ENCODE data around the gene NCKAP5. TPM values are rescaled to one million over a fixed set of nuclear protein-coding genes. Genes with fewer than 3 reads are reported as not detected.

NCKAP5 gene
- total RNA-seq, 1 experiment from 2014 or later = 3.4 TPM

DNA sequence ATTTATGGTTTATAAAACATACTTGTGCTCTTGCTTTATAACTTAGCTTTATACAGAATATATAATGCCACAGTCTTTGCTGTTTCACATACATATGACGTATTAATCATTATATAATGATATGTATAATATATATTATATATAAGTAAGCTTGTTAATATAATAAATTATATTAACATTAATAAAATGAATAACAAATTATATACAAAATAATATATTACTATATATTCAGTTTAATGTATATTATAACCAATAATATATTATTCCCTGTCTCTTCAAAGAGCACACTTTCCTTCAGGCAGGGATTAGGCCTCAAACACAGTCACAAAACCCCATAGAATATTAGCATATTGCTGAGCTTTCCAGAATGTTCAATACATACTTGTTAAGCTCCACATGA is 427.6 kb downstream of the NCKAP5 start:
- in situ Hi-C loops (cut with HindIII; ENCODE audit: low pct_unique_long_range_greater_than_20kb, low sequenced_read_pairs) = no loop called here
- no peak for DNase-seq (ENCODE audit: low read depth)

DNA sequence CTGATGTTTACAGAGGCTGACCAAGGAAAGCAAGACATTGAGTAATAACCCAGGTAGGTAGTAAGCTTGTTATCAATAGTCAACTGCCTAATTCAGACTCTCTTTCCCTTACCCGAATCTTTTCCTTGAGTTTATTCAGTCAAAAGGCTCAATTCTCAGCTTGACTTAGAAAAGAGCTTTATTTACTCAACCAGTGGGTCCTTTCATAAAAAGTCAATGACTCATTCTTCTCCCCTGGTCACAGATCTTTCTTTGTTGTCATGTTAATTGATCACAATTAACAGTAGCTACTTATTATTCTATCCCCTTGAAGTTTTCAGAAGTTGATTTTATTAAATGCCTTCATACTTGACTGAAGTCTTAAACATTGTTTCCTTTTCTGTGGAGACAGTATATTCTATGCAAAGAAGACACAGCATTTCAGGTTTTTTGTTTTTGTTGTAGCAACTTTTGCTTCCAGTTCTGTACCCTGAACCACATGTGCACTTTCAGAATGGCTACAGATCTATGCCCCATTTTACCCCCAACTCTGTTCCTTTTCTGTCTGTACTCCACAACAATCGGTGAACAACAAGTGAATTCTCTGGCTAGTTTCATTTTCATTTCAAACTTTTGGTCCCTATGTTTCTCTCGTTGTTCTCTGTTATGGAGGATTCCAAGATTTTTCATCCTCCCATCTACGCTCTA is 428.3 kb downstream of the NCKAP5 start:
- in situ Hi-C loops (cut with HindIII; ENCODE audit: low pct_unique_long_range_greater_than_20kb, low sequenced_read_pairs) = no loop called here
- no peak for DNase-seq (ENCODE audit: low read depth)

DNA sequence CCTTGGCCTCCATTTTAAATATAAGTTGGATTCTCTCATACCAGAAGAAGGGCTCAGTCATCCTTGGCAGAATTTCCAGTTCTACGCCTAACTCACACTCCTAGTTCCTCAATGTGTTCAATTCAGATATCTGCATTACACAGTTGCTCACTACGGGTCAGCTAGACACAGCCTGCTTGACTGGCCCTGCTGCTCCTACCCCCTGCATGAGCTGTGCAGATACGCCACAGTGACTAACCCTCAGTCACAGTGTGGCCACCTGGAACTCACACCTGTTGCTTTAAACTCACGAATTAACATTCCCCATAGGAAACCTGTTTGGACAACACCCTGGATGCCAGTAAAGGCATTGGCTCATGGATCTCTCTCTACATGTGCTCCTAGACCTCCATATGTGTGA is 429.6 kb downstream of the NCKAP5 start:
- in situ Hi-C loops (cut with HindIII; ENCODE audit: low pct_unique_long_range_greater_than_20kb, low sequenced_read_pairs) = no loop called here

DNA sequence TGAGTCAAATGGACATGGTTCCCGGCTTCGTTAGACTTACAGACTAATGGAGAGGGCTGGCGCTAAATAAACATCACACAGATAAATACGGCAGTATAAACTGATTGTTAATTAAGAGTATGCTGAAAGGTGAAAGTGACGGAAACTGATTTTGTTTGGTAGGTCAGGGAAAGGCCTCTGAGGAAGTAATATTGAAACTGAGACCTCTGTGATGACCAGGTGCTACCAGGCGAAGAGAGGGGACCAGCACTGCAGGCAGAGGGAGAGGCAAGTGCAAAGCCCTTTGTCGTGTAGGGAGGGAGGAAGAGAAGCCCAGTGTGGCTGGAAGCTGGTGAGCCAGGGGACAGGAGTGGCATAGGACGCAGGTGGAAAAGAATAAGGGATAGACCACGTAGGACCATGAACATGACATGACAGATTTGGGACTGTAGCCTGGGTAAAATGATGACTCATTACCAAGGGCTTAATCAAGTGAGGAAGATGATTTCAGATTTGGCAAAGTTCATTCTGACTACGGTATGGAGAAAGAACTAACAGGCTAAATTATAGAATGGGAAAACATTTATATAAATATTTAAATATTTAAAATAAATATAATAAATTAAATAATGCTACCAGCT is 433.1 kb downstream of the NCKAP5 start:
- no peak for DNase-seq (ENCODE audit: low read depth)
- in situ Hi-C loops (cut with HindIII; ENCODE audit: low pct_unique_long_range_greater_than_20kb, low sequenced_read_pairs) = no loop called here

More for the DNA sequence above, 429.6 kb downstream of the NCKAP5 start:
- no peak for DNase-seq (ENCODE audit: low read depth)

DNA sequence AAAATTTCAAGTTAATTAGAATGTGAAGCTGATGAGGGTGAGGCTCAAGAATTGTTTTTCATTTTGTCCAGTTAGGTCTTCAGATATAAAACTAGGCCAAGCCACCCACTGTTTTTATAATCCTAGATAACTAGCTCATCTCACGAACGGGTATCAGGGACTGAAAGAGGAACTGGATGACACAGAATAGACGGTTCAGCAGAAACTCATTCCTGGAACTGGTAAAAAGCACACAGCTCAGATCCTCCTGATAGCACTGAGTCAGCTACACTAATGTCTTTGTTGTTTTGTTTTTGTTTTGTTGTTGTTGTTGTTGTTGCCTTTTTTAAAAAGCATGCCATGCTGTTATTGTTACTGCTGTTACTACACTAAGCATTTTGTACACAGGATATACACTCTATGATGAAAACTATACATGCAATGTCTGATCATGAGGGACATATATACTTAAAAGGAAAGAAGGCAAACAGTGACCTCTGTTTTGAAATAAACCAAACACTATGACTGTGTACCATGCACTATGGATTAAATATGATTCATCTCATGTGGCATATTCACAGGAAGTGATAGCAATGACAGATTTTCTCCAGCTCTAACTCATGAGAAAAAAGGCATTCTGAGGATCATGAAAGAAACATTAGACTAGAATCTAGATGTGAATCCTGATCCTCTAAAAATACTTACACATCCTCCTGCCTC is 437.6 kb downstream of the NCKAP5 start:
- no peak for DNase-seq (ENCODE audit: low read depth)

DNA sequence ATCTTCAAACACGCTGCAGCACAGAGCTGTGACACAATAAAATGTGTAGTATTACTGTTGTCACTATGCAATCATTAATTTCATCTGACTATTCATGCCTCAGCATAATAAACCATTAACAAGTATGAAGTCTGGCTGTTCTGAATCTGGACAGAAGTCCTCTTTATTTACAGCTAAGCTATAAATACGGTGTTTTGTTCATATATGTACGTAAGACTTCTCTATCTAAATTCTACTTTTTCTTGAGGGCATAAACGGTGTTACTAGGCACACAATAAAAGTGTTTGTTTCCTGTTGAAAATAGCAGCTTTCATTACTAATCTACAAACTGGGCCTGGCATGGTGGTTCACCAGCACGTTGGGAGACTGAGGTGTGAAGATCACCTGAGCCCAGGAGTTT is 443.8 kb downstream of the NCKAP5 start:
- in situ Hi-C loops (cut with HindIII; ENCODE audit: low pct_unique_long_range_greater_than_20kb, low sequenced_read_pairs) = no loop called here
- no peak for DNase-seq (ENCODE audit: low read depth)

More for the DNA sequence above, 437.6 kb downstream of the NCKAP5 start:
- in situ Hi-C loops (cut with HindIII; ENCODE audit: low pct_unique_long_range_greater_than_20kb, low sequenced_read_pairs) = no loop called here

DNA sequence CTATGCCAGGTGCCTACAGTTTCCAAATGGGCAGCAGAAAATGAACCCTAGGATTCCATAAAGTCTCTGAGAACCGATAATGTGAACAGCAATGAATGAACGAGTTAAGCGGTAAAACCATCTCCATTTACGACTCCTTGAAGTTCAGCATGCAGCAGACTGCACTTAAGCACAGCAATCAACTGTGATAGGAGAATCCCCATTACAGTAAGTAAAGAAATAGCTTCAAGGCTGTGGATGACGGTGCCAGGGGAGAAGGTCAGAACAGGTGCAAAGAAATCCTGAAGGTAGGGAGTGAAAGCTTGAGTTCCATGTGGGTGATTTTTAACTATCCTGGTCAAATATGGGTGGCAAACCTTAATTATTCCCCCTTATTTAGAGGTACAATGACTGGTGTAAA is 444.4 kb downstream of the NCKAP5 start:
- DNase-seq (ENCODE audit: low read depth) = no peak
- in situ Hi-C loops (cut with HindIII; ENCODE audit: low pct_unique_long_range_greater_than_20kb, low sequenced_read_pairs) = no loop called here

DNA sequence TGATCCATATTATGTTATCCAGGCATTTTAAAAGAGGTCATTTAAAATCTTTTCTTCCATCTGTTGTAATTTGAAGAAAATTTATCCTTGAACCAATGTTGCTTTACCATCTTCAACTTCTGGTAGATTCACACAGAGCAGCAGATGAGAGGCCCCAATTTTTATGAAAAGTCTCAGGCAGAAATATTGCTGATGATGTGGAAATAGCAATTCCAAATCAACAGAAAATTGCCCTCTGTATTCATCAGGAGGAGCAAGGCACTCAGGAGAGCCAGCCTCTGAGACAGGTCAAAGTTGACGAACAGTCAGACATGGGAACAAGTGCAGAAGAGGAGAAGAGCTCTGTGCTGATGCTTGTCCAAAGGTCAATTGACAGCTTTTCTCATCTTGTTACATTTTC is 444.9 kb downstream of the NCKAP5 start:
- no peak for DNase-seq (ENCODE audit: low read depth)
- in situ Hi-C loops (cut with HindIII; ENCODE audit: low pct_unique_long_range_greater_than_20kb, low sequenced_read_pairs) = no loop called here

DNA sequence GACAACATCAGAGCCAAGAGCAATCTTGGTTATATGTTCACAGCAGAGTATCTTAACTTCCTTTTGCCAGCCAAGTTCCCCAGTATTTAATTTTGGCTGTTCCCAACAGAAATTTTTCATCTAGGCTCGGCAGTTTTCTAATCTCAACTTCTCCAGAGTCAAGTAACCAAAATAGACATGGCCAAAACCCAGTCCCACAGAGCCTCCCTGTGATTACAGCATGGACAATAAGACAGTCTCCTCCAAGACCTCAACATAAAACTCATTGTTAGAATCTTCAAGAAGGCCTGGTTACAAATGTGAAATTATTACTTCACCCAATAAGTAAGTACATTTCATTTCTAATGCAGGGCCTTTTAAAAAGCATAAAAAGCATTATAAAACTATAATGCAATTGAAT is 445.7 kb downstream of the NCKAP5 start:
- no peak for DNase-seq (ENCODE audit: low read depth)
- in situ Hi-C loops (cut with HindIII; ENCODE audit: low pct_unique_long_range_greater_than_20kb, low sequenced_read_pairs) = no loop called here

DNA sequence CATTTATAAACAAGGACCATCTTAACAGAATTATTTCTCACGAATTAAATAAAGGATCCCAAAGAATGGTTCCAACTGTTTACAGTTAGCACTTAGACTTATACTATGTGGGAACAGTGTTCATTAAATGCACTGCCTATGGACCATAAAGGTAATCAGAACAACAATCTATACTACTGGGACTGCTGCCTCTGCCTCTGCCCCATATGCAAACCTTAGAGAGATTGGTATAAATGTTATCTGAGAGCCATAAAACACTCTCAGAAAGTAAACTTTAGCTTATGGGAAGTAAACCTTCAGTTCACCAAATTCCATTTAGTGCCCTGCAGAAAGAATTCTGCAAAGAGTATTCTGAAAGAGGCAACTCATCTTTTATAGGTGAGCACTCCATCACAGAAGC is 448.0 kb downstream of the NCKAP5 start:
- in situ Hi-C loops (cut with HindIII; ENCODE audit: low pct_unique_long_range_greater_than_20kb, low sequenced_read_pairs) = no loop called here
- DNase-seq (ENCODE audit: low read depth) = no peak

DNA sequence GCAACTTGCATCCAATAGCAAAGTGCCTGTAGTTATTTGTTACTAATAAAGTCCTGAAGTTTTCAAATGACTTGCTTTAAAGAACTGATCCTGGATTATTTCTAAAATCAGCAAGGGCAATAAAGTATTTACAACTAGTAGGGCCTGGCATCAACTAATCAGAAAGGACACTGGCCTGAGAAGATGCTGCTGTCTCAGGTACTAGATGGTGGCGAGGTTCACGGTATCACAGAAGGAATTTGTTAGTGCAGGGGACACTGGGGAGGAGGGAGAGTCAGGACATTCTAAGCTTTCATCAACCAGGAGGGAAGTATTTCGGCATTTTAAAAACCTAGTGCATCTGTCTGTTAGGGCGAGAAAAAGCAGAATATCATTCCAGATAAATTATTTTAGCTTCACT is 458.1 kb downstream of the NCKAP5 start:
- in situ Hi-C loops (cut with HindIII; ENCODE audit: low pct_unique_long_range_greater_than_20kb, low sequenced_read_pairs) = no loop called here
- no peak for DNase-seq (ENCODE audit: low read depth)

DNA sequence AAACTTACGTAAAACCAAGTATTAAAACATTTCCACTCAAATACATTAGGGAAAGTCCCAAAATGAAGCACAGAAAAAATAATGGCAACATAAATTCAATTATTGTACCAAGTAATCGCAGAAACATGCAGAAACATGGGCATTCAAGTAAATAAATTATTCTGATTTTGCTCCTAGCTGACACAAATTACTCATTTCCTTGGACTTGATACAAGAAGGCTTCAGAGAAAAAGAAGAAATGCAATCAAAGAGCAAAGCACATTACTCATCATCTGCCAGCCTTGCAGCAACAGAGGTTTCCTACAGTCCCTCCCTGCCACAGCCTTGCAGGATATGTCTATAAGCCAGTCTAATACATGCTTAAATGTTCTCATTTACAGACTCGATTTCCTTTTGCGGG is 458.5 kb downstream of the NCKAP5 start:
- in situ Hi-C loops (cut with HindIII; ENCODE audit: low pct_unique_long_range_greater_than_20kb, low sequenced_read_pairs) = no loop called here
- peak; percentile 8 for DNase-seq (ENCODE audit: low read depth)

DNA sequence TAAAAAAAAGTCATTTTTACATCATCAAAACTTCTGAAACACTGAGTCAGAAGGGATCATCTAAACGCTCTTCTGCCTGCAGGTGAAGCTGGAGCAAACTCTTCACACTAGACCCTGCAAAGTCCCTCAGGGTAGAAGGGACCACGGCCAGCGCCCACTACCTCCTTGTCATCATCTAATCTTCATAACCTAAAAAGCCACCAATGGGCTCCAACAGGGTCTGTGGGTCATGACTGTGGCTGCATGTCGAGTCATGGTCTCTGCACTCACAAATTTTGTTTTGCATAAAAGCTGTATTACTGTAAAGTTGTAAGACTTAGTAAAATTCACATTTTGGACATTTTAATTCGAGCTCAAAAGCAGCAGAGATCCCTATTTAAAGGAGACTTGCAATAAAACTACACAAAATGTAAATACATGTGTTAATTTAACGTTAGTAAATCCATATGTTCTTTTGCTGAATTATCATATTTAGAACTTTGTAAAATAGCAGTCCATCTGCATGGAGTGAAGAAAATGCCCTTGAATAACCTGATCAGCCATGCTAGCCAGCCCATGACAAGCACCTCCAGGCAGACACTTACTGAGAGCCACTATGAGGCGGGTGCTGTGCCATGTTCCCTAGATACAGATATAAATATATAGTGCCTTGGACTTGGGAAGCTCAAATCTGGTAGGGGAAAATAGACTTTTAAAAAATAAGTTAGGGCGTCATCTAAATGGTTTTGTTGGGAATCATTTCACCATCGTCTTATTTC is 461.0 kb downstream of the NCKAP5 start:
- DNase-seq (ENCODE audit: low read depth) = no peak
- in situ Hi-C loops (cut with HindIII; ENCODE audit: low pct_unique_long_range_greater_than_20kb, low sequenced_read_pairs) = no loop called here

DNA sequence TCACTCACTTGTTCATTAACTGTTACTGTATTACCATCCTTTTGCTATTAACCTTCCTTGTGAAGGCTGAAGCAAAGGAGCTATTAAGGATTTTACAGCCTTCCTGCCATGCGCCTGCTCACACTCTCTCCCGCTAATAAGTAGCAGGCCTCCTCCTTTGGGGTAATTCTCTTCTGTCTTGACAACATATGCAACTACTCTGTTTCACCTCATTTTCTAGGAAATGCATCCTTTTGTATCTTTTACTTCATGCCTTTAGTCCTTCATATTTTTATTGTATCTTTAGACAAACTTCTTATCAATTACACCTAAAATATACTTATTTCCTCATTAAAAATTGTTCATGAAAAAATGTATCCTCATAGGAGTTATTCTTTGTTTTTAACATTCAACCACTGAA is 463.4 kb downstream of the NCKAP5 start:
- in situ Hi-C loops (cut with HindIII; ENCODE audit: low pct_unique_long_range_greater_than_20kb, low sequenced_read_pairs) = no loop called here
- no peak for DNase-seq (ENCODE audit: low read depth)

DNA sequence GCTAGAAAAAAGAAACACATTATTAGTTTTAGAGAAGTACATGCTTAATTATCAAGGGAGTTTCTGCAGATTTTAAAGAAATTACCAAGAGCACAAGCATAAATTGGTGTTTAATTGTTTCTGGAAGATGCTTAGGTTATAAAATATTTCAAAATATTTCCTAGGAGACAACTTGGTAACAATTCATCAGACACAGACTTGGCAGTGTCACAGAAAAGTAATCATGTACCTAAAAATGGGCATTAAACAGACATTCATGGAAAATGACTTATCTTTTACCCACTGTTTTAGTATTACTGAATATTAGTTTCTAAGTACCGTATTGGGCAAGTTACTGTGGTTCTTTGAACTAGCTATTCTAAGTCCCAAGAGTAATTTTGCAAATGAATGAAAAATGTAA is 469.5 kb downstream of the NCKAP5 start:
- in situ Hi-C loops (cut with HindIII; ENCODE audit: low pct_unique_long_range_greater_than_20kb, low sequenced_read_pairs) = no loop called here
- DNase-seq (ENCODE audit: low read depth) = no peak

DNA sequence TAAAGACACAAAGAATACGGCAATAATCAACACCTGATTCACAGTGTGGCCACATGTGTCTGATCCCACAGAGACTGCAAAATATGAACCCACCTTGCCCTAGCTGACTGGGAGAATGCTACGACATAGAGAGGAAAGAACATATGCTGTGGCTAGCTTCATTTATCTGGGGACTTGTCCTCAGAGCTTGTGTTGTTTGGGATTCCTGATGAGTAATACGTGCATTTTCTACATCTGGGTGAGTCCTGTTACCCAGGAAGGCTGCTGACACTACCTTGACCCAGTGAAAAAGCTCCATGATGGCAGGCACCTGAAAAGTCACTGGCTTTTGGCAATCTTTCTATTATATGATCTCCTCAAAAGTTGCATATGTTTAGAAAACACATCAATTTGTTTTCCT is 470.6 kb downstream of the NCKAP5 start:
- in situ Hi-C loops (cut with HindIII; ENCODE audit: low pct_unique_long_range_greater_than_20kb, low sequenced_read_pairs) = no loop called here
- no peak for DNase-seq (ENCODE audit: low read depth)

DNA sequence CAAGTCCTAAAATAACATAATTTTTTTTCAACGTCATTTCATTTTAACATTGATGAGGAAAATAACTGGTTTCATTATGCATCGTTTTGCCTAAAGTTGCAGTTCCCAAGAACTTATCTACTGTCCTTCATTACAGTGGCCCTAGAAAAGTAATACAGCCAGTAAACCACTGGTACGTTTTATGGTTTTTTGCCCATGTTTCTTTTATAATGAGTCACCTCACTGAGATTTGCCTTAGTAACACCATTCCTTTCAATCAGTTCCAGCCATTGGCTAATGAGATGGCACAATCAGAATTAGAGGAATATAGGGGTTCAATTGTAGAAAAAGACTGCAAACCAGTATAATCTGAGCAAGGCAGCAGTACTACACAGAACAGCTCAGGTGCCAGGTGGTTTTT is 475.7 kb downstream of the NCKAP5 start:
- in situ Hi-C loops (cut with HindIII; ENCODE audit: low pct_unique_long_range_greater_than_20kb, low sequenced_read_pairs) = no loop called here
- DNase-seq (ENCODE audit: low read depth) = no peak

DNA sequence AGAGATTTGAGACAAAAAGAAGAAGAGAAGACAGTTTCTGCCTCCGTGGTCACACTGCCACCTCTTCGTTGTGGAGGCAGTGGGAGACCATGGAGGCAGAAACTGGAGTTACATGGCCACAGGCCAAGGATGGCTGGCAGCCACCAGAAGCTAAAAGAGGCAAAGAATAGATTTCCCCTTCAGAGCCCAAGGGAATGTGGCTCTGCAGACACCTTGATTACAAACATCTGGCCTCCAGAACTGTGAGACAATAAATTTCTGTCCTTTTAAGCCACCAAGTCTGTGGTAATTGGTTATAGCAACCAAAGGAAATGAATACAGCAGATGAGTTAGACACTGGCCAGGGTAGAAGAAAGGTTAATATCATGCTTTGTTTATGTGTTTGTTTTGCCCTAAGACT is 477.9 kb downstream of the NCKAP5 start:
- no peak for DNase-seq (ENCODE audit: low read depth)
- in situ Hi-C loops (cut with HindIII; ENCODE audit: low pct_unique_long_range_greater_than_20kb, low sequenced_read_pairs) = no loop called here

DNA sequence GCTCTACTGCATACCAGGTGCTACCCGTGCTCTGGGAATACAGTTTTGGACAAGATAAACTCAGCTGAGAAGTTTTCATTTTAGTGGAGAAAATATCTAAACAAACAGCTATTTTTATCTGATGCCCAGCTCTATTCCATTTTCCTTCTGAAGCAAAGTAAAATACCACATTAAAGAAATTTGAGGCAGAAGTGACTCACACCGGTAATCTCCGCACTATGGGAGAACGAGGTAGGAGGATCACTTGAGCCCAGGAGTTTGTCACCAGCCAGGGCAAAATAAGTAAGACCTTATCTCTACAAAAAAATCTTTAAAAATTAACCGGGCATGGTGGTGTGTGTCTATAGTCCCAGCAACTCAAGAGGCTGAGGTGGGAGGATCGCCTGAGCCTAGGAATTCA is 482.1 kb downstream of the NCKAP5 start:
- in situ Hi-C loops (cut with HindIII; ENCODE audit: low pct_unique_long_range_greater_than_20kb, low sequenced_read_pairs) = no loop called here
- no peak for DNase-seq (ENCODE audit: low read depth)

Measured in Caki2 (cell line).